B cell (primary cell): ENCODE data around the gene SLC39A2.
A peak's percentile ranks its signal among the peaks of the same experiment; 100 is the strongest.

Experiments used
- CTCF ChIP-seq: fragments of 200-600 bp; IDR thresholded peaks from one replicate; pipeline ENCODE4 v1.8.0; 2022; ENCODE audit warnings: antibody characterized with exemption, mild to moderate bottlenecking
- EZH2 ChIP-seq: IDR thresholded peaks from 2 replicates; pipeline ENCODE4 v1.6.1; 2012; ENCODE audit warnings: borderline replicate concordance, low read depth, mild to moderate bottlenecking, moderate library complexity, low read length; ENCODE audit not compliant: insufficient read depth, poor library complexity, severe bottlenecking

- TF ChIP-seq CTCF (peak; percentile 94), EZH2 (no peak)
Measured at GRCh38 chr14:20970983-20971704, 27.9 kb upstream of the SLC39A2 start.
